ENCODE results near the gene PHLDA2.

PHLDA2 gene

DNA sequence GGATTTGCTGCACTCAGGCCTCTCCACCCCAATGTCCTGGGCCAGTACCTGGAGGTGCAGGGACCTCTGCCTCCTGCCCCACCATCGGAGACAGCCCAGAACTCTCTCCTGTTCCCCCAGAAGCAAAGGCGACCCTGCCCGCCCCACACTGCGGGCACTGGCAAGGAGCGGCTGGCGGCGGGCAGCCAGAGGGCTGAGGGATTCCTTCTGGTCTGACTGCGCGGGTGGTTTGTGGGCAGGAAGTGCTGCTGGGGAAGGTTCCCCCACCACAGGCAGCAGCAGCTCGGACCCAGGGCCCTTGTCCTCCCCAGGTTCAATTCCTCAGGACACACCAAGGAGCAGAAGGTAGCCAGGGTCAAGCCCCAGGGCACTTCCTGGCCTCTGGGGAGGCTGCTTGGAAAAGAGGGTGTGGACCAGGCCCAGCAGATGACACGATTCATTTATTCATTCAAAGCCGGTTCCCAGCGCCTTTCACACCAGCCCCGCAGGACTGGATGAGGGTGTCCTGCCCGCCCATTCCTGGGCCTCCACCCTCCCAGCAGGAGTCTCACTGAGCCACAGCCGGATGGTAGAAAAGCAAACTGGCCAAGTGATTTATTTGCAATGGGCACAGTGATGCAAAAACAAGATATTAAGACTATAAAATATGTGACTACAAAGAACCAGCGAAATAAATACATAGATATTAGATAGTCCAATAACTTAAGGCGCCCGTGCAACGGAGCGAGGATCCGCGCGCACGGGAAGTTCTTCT, 1.2 kb downstream of the PHLDA2 start:
- DNase-seq, result no peak

GRCh38 chr11:2927121-2927800, 2.0 kb downstream of the PHLDA2 start:
- DNase-seq, result no peak

DNA sequence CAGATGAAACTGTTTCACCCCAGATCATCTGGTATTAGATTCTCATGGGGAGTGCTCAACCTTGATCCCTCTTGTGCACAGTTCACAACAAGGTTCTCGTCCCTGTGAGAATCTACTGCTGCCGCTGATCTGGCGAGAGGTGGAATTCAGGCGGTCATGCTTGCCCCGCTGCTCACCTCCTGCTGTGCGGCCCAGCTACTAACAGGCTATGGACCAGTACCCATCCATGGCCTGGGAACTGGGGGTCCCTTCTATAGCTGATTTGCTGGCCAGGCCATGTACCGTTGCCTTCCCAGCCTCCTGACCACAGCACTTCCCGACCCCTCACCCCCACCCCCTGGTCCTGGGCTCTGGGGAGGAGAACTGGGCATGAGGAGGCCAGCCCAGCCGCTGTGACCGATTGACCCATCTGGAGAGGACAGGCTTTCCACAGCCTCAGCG, 2.6 kb downstream of the PHLDA2 start:
- no peak for DNase-seq

GRCh38 chr11:2924821-2925675, 4.2 kb downstream of the PHLDA2 start:
- no peak for DNase-seq

DNA sequence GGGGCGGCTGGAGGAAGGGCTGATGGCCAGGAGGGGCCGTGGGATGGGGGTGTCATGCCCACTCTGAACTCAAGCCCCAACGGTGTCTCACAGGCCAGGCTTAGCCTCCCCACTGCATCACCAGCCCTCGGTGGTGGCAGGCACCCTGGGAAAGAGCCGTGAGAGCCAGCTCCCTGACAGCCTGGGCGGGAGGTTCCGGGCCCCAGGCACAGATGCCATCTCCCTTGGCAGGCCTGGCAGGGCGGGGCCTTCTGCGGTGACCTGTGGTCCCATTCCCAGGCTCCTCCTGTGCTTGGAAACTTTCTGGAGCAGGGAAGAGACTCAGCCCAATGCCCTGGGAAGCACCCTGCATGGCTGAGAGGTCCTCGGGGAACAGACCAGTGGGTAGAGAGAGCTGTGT, 4.8 kb downstream of the PHLDA2 start:
- DNase-seq, result no peak

DNA sequence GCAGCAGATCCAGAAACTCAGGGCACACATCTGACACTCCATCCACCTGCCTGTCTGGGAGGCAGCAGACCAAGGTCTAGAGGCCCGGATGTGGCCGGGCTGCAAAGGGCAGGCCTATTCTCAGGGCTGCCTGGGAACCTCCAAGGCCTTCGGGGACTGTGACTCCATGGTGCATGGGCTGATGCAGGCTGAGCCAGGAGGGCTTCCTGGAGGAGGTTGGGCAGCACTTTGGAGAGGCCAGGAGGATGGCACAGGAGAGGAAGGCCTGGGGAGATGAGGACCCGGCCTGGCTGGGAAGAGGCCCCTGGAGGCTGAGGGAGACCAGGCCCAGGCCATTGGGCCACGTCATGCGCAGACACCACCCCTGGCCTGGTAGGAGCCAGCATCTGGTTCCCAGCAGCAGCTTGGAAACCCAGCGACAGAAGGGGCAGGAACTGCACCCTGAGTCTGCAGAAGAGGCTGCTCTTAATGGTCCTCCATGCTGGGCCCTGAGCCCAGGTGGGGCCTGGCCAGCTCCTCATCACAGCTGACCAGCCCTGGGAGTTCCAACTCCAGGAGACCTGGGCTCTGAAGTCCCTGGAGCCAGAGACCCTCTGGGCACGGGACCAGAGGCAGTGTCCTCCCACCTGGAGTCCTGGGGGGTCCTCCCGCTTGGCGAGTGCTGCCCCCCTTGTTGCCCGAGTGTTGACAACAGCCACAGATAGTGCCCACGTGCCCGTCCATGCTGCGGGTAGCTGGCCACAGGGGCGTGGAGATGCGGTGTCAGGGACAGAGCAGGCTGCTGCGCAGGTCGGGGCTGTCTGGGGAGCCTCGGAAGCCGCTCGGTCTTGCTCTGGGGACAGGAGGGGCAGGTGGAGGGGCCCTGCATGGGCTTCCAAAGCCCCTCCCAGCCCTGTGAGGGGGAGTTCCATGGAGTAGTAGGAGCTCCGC, 5.5 kb downstream of the PHLDA2 start:
- no peak for DNase-seq

DNA sequence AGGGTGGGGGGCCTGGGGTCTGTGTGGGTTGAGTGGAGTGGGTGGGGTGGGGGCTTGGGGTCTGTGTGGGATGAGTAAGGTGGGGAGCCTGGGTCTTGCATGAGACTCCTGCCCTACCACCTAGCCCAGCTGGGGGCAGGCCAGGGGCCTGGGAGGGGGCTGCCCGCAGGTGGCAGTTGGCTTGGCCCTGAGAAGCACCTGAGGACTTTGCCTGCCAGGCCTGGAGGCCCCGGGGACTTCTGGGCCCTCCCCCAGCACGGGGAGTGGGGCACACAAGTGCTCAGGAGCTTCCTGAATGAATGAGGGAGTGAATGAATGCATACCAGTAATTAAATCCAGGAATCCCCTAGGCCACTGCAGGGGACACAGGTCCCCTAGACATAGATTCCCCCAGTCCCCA, 6.6 kb downstream of the PHLDA2 start:
- DNase-seq, result no peak

- DNase-seq, result no peak
Observed at GRCh38 chr11:2921742-2922493, 7.3 kb downstream of the PHLDA2 start.

GRCh38 chr11:2921261-2921660, 8.0 kb downstream of the PHLDA2 start:
- no peak for DNase-seq

GRCh38 chr11:2920343-2920742, 8.9 kb downstream of the PHLDA2 start:
- no peak for DNase-seq

- no peak for DNase-seq
Observed at GRCh38 chr11:2919837-2920236, 9.4 kb downstream of the PHLDA2 start.

GRCh38 chr11:2919188-2919587, 10.0 kb downstream of the PHLDA2 start:
- DNase-seq, result no peak

GRCh38 chr11:2917842-2918490, 11.3 kb downstream of the PHLDA2 start:
- DNase-seq, result no peak

GRCh38 chr11:2916892-2917645, 12.2 kb downstream of the PHLDA2 start:
- no peak for DNase-seq

DNA sequence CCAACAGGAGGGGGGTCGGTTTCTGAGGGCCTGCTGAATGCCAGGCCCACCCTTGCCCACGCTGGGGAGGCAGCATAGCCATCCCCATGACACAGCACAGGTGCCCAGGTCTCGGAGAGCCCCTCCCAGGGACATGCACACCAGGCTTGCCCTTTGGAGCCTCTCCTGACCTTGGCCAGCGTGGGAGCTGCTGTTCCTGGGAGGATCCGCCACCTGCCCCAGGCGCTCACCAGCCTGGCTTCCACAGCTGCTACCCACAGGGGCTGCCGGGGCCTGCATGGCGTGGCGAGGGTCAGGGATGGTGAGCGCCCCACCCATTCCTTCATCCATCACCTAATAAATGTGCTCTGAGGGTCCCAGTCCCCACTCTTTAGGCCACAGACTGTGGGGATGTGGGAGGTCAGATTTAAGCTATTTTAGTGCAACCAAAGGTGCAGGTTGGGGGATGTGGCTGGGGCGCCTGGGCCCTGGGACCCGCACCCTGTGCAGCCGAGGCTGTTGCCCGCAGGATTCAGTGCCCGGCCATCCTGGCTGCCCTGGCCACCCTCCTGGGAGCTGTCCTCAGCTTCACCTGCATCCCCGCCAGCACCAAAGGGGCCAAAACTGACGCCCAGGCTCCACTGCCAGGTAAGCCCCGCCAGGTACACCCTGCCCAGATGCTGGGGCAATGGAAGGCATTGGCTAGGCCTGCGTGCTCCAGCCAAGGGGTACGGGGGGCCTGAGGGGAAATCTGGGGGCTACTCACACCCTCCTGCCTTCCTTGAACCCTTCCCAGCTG, 12.9 kb downstream of the PHLDA2 start:
- DNase-seq, result no peak

- no peak for DNase-seq
Observed at GRCh38 chr11:2915473-2915872, 13.7 kb downstream of the PHLDA2 start.

GRCh38 chr11:2914455-2915195, 14.6 kb downstream of the PHLDA2 start:
- DNase-seq, result no peak

DNA sequence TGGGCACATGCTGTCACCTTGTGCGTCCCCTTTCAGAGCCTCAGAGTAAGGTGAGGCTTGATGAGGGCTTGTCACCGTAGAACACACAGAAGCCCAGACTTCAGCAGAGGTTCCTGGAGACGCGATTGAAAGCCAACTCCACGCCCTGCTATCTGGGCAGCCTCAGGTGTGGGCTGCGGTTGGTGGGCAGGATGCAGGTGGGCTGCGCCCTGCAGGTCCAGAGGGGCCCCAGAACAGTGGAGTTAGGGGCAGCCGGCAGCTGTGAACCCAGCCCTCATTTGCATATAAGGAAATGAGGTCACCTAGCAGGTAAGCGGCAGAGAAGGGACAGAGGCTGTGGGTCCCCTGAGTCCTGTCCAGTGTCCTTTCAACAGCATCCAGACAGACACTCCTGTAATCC, 15.4 kb downstream of the PHLDA2 start:
- DNase-seq, result no peak

GRCh38 chr11:2913019-2913431, 16.2 kb downstream of the PHLDA2 start:
- DNase-seq, result no peak
